ENCODE measurements around the gene ARSJ. TPM values are rescaled to one million over a fixed set of nuclear protein-coding genes. Genes with fewer than 3 reads are reported as not detected.
"Not testable (repeated sequence)": the region's sequence is repeated elsewhere in the genome, so short reads cannot be mapped to it uniquely, and the experiment has no call there.

The ARSJ gene
- total RNA-seq, 1 donor from 2014 or later = 11.2 TPM

DNA sequence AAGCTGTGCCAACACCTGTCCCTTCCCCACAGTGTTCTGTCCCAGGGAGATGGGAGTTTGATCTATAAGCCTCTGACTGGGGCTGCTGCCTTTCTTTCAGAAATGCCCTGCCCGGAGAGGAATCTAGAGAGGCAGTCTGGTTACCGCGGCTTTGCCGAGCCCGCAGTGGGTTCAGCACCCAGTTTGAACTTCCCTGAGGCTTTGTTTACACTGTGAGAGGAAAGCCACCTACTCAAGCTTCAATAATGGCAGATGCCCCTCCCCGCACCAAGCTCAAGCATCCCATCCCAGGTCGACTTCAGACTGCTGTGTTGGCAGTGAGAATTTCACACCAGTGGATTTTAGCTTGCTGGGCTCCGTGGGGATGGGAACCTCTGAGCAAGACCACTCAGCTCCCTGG lies 33.3 kb upstream of the ARSJ start:
- no peaks in the 10 kb centered on the region for H3K36me3 Mint-ChIP-seq (ENCODE audit: low read depth, unreplicated experiment)

DNA sequence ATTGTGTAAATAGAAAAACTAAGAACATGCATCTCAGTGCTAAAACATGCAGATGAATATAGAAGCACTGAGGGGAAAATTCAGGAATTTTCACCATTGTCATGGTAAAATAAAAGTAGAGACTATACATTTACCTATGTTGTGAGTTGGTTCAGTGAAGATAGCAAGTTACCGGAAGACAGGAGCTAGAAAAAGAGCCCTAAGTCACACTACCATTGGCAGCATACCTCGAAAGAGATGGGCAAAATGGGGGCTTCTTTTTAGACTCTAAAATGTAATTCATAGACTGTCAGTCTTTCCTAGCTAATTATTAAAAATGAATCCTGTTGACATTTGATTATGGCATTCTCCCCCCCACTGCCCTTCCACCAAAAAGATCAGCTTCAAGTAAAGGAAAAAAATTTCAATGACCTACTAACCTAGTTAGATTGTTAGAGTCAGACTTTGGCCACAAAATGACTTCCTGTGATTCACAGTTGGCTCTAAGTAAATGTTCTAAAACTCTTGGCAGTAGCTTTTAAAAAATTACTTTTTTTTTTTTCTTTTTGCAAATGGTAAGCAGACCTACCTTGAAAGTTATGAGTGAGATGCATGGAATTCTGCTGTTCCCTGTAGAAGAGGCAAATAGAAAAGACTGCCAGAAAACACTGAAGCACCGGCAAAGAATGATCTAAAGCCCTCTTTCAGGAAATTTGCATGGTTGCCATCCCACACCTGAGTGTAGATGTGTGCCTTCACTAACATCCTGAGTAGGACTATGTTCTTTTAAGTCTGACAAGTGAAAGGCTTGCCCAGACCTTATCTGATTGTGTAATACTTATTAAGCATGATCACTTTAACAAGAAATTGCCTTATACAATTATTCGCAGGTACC lies 26.4 kb upstream of the ARSJ start:
- Mint-ChIP-seq H3K27ac (ENCODE audit: unreplicated experiment) (no peak overlapping the region), H3K9me3 (ENCODE audit: unreplicated experiment) (no peaks in the 10 kb centered on the region), H3K4me3 (ENCODE audit: unreplicated experiment) (no peak overlapping the region), H3K36me3 (ENCODE audit: low read depth, unreplicated experiment) (no peaks in the 10 kb centered on the region), H3K4me1 (ENCODE audit: unreplicated experiment) (peaks cover 3% of the 10 kb centered on the region), H3K27me3 (ENCODE audit: unreplicated experiment) (no peaks in the 10 kb centered on the region)
- DNase-seq (ENCODE audit: low spot score) = no peak
- TF ChIP-seq, protein P1, sequence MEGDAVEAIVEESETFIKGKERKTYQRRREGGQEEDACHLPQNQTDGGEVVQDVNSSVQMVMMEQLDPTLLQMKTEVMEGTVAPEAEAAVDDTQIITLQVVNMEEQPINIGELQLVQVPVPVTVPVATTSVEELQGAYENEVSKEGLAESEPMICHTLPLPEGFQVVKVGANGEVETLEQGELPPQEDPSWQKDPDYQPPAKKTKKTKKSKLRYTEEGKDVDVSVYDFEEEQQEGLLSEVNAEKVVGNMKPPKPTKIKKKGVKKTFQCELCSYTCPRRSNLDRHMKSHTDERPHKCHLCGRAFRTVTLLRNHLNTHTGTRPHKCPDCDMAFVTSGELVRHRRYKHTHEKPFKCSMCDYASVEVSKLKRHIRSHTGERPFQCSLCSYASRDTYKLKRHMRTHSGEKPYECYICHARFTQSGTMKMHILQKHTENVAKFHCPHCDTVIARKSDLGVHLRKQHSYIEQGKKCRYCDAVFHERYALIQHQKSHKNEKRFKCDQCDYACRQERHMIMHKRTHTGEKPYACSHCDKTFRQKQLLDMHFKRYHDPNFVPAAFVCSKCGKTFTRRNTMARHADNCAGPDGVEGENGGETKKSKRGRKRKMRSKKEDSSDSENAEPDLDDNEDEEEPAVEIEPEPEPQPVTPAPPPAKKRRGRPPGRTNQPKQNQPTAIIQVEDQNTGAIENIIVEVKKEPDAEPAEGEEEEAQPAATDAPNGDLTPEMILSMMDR (IDR thresholded peaks at IDR 0.05; ENCODE audit: unreplicated experiment) = no peak

More for the DNA sequence above, 33.3 kb upstream of the ARSJ start:
- no peaks in the 10 kb centered on the region for H3K4me1 Mint-ChIP-seq (ENCODE audit: unreplicated experiment)
- H3K9me3 Mint-ChIP-seq (ENCODE audit: unreplicated experiment) = no peaks in the 10 kb centered on the region
- H3K4me3 Mint-ChIP-seq (ENCODE audit: unreplicated experiment) = no peak overlapping the region
- TF ChIP-seq, protein P1 (IDR thresholded peaks at IDR 0.05; ENCODE audit: unreplicated experiment) = no peak
- H3K27ac Mint-ChIP-seq (ENCODE audit: unreplicated experiment) = no peak overlapping the region
- H3K27me3 Mint-ChIP-seq (ENCODE audit: unreplicated experiment) = no peaks in the 10 kb centered on the region
- DNase-seq (ENCODE audit: low spot score) = no peak

DNA sequence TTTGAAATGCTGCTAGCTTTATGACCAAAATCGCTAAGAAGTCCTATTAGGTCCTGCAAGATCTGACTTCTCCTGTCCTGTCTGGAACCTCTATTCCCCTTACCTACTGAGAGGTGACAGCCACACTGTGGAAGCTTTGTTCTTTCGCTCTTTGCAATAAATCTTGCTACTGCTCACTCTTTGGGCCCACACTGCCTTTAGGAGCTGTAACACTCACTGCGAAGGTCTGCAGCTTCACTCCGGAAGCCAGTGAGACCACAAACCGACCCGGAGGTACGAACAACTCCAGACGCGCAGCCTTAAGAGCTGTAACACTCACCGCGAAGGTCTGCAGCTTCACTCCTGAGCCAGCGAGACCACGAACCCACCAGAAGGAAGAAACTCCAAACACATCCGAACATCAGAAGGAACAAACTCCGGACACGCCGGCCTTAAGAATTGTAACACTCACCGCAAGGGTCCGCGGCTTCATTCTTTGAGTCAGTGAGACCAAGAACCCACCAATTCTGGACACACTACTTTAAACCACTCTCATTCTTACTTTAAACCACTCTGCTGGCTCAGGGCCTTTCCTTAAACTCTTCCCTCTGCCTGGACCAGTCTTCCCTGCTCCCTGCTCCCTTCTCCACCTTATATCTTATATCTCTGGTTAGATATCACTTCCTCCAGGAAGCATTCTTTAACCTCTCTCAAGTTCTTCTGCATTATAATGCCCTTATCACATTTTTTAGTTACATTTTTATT lies 25.2 kb upstream of the ARSJ start:
- H3K27ac Mint-ChIP-seq (ENCODE audit: unreplicated experiment); H3K9me3 Mint-ChIP-seq (ENCODE audit: unreplicated experiment); H3K4me3 Mint-ChIP-seq (ENCODE audit: unreplicated experiment); DNase-seq (ENCODE audit: low spot score); H3K36me3 Mint-ChIP-seq (ENCODE audit: low read depth, unreplicated experiment); H3K4me1 Mint-ChIP-seq (ENCODE audit: unreplicated experiment); H3K27me3 Mint-ChIP-seq (ENCODE audit: unreplicated experiment): not testable (repeated sequence)

DNA sequence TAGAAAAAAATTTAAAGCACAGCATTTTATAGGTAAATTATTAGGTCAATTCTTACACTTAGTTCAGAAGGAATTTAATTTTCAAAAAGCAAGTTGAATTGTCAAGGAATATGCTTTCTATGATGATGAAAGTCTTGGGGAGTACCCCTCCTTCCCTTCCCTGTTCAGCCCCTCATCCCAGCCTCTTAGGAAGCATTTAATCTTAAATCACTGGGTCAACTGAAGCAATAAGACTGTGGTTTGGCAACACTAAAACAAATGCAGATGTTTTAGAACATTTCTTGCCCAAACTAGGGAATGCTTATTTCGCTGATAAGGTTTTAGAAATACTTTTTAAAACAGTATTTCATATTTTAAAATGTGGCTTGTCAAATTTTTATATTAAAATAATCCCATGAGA lies 19.1 kb upstream of the ARSJ start:
- no peaks in the 10 kb centered on the region for H3K27me3 Mint-ChIP-seq (ENCODE audit: unreplicated experiment)
- no peaks in the 10 kb centered on the region for H3K36me3 Mint-ChIP-seq (ENCODE audit: low read depth, unreplicated experiment)
- H3K27ac Mint-ChIP-seq (ENCODE audit: unreplicated experiment) = no peak overlapping the region
- no peaks in the 10 kb centered on the region for H3K9me3 Mint-ChIP-seq (ENCODE audit: unreplicated experiment)
- no peak overlapping the region for H3K4me3 Mint-ChIP-seq (ENCODE audit: unreplicated experiment)
- no peak for DNase-seq (ENCODE audit: low spot score)
- no peaks in the 10 kb centered on the region for H3K4me1 Mint-ChIP-seq (ENCODE audit: unreplicated experiment)
- TF ChIP-seq, protein P1 (IDR thresholded peaks at IDR 0.05; ENCODE audit: unreplicated experiment) = no peak

DNA sequence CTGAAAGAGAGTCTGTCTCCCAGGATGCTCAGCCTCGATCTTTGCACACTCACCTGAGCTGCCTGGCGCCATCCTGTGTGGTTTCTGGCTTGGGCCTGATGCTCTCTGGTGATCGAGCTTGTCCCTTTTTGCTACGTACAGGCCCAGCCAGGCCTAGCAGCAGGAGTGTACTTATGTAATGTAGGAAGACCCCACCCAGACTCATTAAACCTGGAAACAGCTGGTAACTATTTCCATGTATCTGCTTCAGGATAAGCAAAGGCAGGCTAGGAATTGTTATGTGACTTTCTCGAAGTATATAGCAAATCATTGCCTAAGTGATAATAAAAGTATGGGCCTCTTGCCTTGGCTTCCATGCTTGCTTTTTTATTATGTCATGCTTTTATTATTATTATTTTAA lies 18.6 kb upstream of the ARSJ start:
- DNase-seq (ENCODE audit: low spot score) = no peak
- no peaks in the 10 kb centered on the region for H3K9me3 Mint-ChIP-seq (ENCODE audit: unreplicated experiment)
- H3K36me3 Mint-ChIP-seq (ENCODE audit: low read depth, unreplicated experiment) = no peaks in the 10 kb centered on the region
- no peaks in the 10 kb centered on the region for H3K4me1 Mint-ChIP-seq (ENCODE audit: unreplicated experiment)
- TF ChIP-seq, protein P1 (IDR thresholded peaks at IDR 0.05; ENCODE audit: unreplicated experiment) = no peak
- no peak overlapping the region for H3K4me3 Mint-ChIP-seq (ENCODE audit: unreplicated experiment)
- no peak overlapping the region for H3K27ac Mint-ChIP-seq (ENCODE audit: unreplicated experiment)
- H3K27me3 Mint-ChIP-seq (ENCODE audit: unreplicated experiment) = no peaks in the 10 kb centered on the region

Measured in endothelial cell (in vitro differentiated cells).